ENCODE results near the gene COG8. TPM values are rescaled to one million over a fixed set of nuclear protein-coding genes. Genes with fewer than 3 reads are reported as not detected.

The COG8 gene
- total and polyA plus RNA-seq, 4 donors: 18.3 to 36.3 (median 26.3) TPM

DNA sequence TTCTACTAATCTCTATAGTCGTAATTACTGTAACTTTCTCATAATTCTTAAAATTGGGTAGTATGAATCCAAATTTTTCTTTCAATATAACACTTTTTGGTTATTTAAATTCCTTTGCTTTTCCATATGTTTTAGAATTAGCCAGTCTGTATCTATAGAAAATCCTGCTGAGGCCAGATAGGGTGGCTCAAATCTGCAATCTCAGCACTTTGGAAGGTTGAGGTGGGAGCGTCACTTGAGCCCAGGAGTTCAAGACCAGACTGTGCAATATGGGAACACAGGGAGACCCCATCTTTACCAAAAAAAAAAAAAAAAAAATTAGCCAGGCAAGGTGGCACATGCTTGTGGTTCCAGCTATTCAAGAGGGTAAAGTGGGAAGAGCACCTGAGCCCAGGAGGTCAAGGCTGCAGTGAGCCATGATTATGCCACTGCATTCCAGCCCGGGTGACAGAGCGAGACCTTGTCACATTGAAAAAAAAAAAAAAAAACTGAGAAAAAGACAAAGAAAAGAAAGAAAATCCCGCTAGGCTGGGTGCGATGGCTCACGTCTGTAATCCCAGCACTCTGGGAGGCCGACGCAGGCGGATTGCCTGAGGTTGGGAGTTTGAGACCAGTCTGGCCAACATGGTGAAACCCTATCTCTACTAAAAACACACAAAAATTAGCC lies 37.2 kb upstream of the COG8 start:
- TF ChIP-seq, protein P1, sequence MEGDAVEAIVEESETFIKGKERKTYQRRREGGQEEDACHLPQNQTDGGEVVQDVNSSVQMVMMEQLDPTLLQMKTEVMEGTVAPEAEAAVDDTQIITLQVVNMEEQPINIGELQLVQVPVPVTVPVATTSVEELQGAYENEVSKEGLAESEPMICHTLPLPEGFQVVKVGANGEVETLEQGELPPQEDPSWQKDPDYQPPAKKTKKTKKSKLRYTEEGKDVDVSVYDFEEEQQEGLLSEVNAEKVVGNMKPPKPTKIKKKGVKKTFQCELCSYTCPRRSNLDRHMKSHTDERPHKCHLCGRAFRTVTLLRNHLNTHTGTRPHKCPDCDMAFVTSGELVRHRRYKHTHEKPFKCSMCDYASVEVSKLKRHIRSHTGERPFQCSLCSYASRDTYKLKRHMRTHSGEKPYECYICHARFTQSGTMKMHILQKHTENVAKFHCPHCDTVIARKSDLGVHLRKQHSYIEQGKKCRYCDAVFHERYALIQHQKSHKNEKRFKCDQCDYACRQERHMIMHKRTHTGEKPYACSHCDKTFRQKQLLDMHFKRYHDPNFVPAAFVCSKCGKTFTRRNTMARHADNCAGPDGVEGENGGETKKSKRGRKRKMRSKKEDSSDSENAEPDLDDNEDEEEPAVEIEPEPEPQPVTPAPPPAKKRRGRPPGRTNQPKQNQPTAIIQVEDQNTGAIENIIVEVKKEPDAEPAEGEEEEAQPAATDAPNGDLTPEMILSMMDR (IDR thresholded peaks at IDR 0.05; ENCODE audit: control extremely low read depth, extremely low read depth): no peak
- Histone ChIP-seq H3K4me1 (ENCODE audit: control insufficient read depth in 5 of 5, insufficient read depth in 5 of 5, low read length in 5 of 5) (no peaks in the 10 kb centered on the region), H3K36me3 (ENCODE audit: control insufficient read depth in 4 of 4, insufficient read depth in 4 of 4, low read length in 4 of 4) (peaks cover 11 to 25% (median 20%) of the 10 kb centered on the region in 4 donors), H3K27ac (ENCODE audit: low read depth in 1 of 2, low read length in 1 of 2) (no peak overlapping the region), H3K4me3 (no peak overlapping the region), H3K27me3 (ENCODE audit: control insufficient read depth in 3 of 3, insufficient read depth in 3 of 3, low read length in 2 of 3) (no peaks in the 10 kb centered on the region), H3K9ac (ENCODE audit: insufficient read depth in 1 of 2, low read length in 2 of 2) (no peak overlapping the region), H3K9me3 (ENCODE audit: control insufficient read depth in 4 of 4, insufficient read depth in 3 of 4, low read length in 3 of 4) (no peaks in the 10 kb centered on the region)
- ATAC-seq (ENCODE audit: insufficient read depth, low FRiP score): no peak
- DNase-seq: no peak
- WGBS, 2 donors: 97 to 99% methylated on average over 10 of the region's 10 CpGs

DNA sequence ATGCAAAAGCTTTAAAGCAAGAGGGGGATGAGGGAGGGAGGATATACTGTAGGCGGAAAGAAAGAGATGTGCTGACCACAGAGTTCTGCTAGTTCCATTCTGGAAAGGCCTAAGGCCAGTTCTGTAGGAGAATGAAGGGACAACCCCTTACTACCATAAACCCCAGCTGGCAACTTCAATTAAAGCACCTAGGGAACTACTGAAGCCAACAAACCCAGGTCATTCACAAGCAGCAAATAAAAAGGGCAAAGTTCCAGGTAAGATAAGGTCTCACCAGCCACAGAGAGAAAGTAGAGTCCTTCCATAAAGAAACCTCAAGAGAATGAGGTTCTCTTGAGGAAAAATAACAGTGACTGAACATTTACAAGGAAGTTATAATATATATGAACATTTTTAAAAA lies 33.7 kb upstream of the COG8 start:
- no peaks in the 10 kb centered on the region for H3K4me1 ChIP-seq (ENCODE audit: control insufficient read depth in 5 of 5, insufficient read depth in 5 of 5, low read length in 5 of 5)
- DNase-seq (no peak), ATAC-seq (ENCODE audit: insufficient read depth, low FRiP score) (no peak)
- no peaks in the 10 kb centered on the region for H3K27me3 ChIP-seq (ENCODE audit: control insufficient read depth in 3 of 3, insufficient read depth in 3 of 3, low read length in 2 of 3)
- no peak overlapping the region for H3K27ac ChIP-seq (ENCODE audit: low read depth in 1 of 2, low read length in 1 of 2)
- H3K36me3 ChIP-seq (ENCODE audit: control insufficient read depth in 4 of 4, insufficient read depth in 4 of 4, low read length in 4 of 4): peaks cover 19 to 38% (median 30%) of the 10 kb centered on the region in 4 donors
- no peak overlapping the region for H3K4me3 ChIP-seq
- WGBS, 2 donors: 92 to 98% methylated on average over 1 of the region's 1 CpG
- TF ChIP-seq, protein P1 (IDR thresholded peaks at IDR 0.05; ENCODE audit: control extremely low read depth, extremely low read depth): no peak
- no peaks in the 10 kb centered on the region for H3K9me3 ChIP-seq (ENCODE audit: control insufficient read depth in 4 of 4, insufficient read depth in 3 of 4, low read length in 3 of 4)
- H3K9ac ChIP-seq (ENCODE audit: insufficient read depth in 1 of 2, low read length in 2 of 2): no peak overlapping the region

DNA sequence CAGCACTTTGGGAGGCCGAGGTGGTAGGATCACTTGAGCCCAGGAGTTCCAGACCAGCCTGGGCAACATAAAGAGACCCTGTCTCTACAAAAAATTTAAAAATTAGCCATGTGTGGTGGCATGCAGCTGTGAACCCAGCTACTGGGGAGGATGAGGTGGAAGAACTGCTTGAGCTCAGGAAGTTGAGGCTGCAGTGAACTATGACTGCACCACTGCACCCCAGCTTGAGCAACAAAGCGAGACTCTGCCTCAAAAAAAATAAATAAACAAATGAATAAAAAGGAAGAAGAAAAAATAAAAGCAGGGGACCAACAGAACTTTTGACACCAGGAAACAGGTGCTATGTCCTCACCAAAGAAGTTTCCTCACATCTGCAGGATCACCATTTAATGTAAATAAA lies 32.2 kb upstream of the COG8 start:
- H3K4me1 ChIP-seq (ENCODE audit: control insufficient read depth in 5 of 5, insufficient read depth in 5 of 5, low read length in 5 of 5): no peaks in the 10 kb centered on the region
- H3K9ac ChIP-seq (ENCODE audit: insufficient read depth in 1 of 2, low read length in 2 of 2): no peak overlapping the region
- no peaks in the 10 kb centered on the region for H3K9me3 ChIP-seq (ENCODE audit: control insufficient read depth in 4 of 4, insufficient read depth in 3 of 4, low read length in 3 of 4)
- H3K27ac ChIP-seq (ENCODE audit: low read depth in 1 of 2, low read length in 1 of 2): no peak overlapping the region
- peak in 1 of 3 donors; percentile 7 for DNase-seq
- 70 to 97% methylated on average over 2 of the region's 2 CpGs for WGBS, 2 donors
- H3K27me3 ChIP-seq (ENCODE audit: control insufficient read depth in 3 of 3, insufficient read depth in 3 of 3, low read length in 2 of 3): no peaks in the 10 kb centered on the region
- no peak overlapping the region for H3K4me3 ChIP-seq
- H3K36me3 ChIP-seq (ENCODE audit: control insufficient read depth in 4 of 4, insufficient read depth in 4 of 4, low read length in 4 of 4): peaks cover 29 to 41% (median 35%) of the 10 kb centered on the region in 4 donors
- ATAC-seq (ENCODE audit: insufficient read depth, low FRiP score): no peak
- TF ChIP-seq, protein P1 (IDR thresholded peaks at IDR 0.05; ENCODE audit: control extremely low read depth, extremely low read depth): no peak

DNA sequence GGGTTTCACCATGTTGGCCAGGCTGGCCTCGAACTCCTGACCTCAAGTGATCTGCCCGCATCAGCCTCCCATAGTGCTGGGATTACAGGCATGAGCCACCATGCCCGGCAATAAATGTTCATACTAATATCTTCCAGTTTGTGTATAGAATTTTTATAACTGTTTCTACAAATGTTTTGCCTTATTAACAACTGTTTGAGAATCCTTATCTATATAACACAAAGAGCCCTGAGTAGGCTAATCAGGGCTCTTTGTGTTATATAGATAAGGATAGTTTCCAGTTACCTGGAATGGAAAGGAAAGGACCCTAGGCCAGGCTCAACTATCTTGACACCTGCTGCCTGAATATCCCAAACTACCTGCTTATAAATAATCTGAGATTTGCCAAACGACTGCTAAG lies 29.5 kb upstream of the COG8 start:
- H3K36me3 ChIP-seq (ENCODE audit: control insufficient read depth in 4 of 4, insufficient read depth in 4 of 4, low read length in 4 of 4): peaks cover 46 to 49% (median 47%) of the 10 kb centered on the region in 4 donors
- no peaks in the 10 kb centered on the region for H3K4me1 ChIP-seq (ENCODE audit: control insufficient read depth in 5 of 5, insufficient read depth in 5 of 5, low read length in 5 of 5)
- ATAC-seq (ENCODE audit: insufficient read depth, low FRiP score) (no peak), DNase-seq (no peak)
- TF ChIP-seq, protein P1 (IDR thresholded peaks at IDR 0.05; ENCODE audit: control extremely low read depth, extremely low read depth): no peak
- H3K27ac ChIP-seq (ENCODE audit: low read depth in 1 of 2, low read length in 1 of 2): no peak overlapping the region
- 94 to 95% methylated on average over 4 of the region's 4 CpGs for WGBS, 2 donors
- H3K4me3 ChIP-seq: no peak overlapping the region
- no peak overlapping the region for H3K9ac ChIP-seq (ENCODE audit: insufficient read depth in 1 of 2, low read length in 2 of 2)
- no peaks in the 10 kb centered on the region for H3K9me3 ChIP-seq (ENCODE audit: control insufficient read depth in 4 of 4, insufficient read depth in 3 of 4, low read length in 3 of 4)
- H3K27me3 ChIP-seq (ENCODE audit: control insufficient read depth in 3 of 3, insufficient read depth in 3 of 3, low read length in 2 of 3): no peaks in the 10 kb centered on the region

Data from lung (tissue), 12 donors.